Colonic mucosa (tissue), 4 donors: ENCODE data around the gene C1orf174. TPM values are rescaled to one million over a fixed set of nuclear protein-coding genes. Genes with fewer than 3 reads are reported as not detected.
"Not testable (repeated sequence)": the region's sequence is repeated elsewhere in the genome, so short reads cannot be mapped to it uniquely, and the experiment has no call there.

Experiments used
- DNase-seq: peaks from one replicate; pipeline ENCODE4 v3.0.0-alpha.2; 2020
- H3K27ac ChIP-seq: fragments of 200-600 bp; one replicate; pipeline ENCODE4 v1.8.0; 2021
- H3K27me3 ChIP-seq: fragments of 200-600 bp; one replicate; pipeline ENCODE4 v1.8.0; 2021
- H3K36me3 ChIP-seq: fragments of 200-600 bp; one replicate; pipeline ENCODE4 v1.8.0; 2021
- H3K4me1 ChIP-seq: fragments of 200-600 bp; one replicate; pipeline ENCODE4 v1.8.0; 2021; ENCODE audit warnings: mild to moderate bottlenecking
- H3K4me3 ChIP-seq: fragments of 200-600 bp; one replicate; pipeline ENCODE4 v1.8.0; 2021
- H3K9ac ChIP-seq, 2 donors: one replicate each; pipeline ENCODE4 v1.7.0; 2013; ENCODE audit warnings: control low read depth in 2 of 2, low read depth in 2 of 2, low read length in 2 of 2
- H3K9me3 ChIP-seq: fragments of 200-600 bp; one replicate; pipeline ENCODE4 v1.8.0; 2021
- intact Hi-C: fragments of 100-400 bp; cut with DNase I; formaldehyde crosslinking; loops from one replicate; pipeline ENCODE4 v1.14.1; 2022
- total RNA-seq, 2 donors: library from RNA; stranded (reverse); fragmentation: NEBNext Ultra II Directional in 1 of 2; extraction: Animal tissue kit (Norgen Biotek cat#: 25700) in 1 of 2; gene quantifications; one replicate each; pipeline ENCODE4 v1.2.1, GENCODE V29; 2021
- TF ChIP-seq, protein P1 (sequence below): fragments of 200-600 bp; IDR thresholded peaks from one replicate; pipeline ENCODE4 v1.8.0; 2022; ENCODE audit warnings: antibody characterized with exemption, mild to moderate bottlenecking
- donor health status: healthy.
- donor health status: DM: no; HTN: no; CAD: no.
- donor health status: DM: no; HTN: no; CAD: no.

C1orf174 gene
- total RNA-seq, 2 donors from 2014 or later, result 19.4 to 32.8 TPM

GRCh38 chr1:3919706-3920105 is 19.6 kb upstream of the C1orf174 start:
- no peaks in the 10 kb centered on the region for H3K4me1 ChIP-seq
- H3K27me3 ChIP-seq, result no peaks in the 10 kb centered on the region
- H3K9me3 ChIP-seq, result no peaks in the 10 kb centered on the region
- H3K9ac ChIP-seq, result no peak overlapping the region
- intact Hi-C loops, result no loop called here
- DNase-seq, result no peak
- H3K4me3 ChIP-seq, result no peak overlapping the region
- H3K27ac ChIP-seq, result no peak overlapping the region
- TF ChIP-seq, protein P1, sequence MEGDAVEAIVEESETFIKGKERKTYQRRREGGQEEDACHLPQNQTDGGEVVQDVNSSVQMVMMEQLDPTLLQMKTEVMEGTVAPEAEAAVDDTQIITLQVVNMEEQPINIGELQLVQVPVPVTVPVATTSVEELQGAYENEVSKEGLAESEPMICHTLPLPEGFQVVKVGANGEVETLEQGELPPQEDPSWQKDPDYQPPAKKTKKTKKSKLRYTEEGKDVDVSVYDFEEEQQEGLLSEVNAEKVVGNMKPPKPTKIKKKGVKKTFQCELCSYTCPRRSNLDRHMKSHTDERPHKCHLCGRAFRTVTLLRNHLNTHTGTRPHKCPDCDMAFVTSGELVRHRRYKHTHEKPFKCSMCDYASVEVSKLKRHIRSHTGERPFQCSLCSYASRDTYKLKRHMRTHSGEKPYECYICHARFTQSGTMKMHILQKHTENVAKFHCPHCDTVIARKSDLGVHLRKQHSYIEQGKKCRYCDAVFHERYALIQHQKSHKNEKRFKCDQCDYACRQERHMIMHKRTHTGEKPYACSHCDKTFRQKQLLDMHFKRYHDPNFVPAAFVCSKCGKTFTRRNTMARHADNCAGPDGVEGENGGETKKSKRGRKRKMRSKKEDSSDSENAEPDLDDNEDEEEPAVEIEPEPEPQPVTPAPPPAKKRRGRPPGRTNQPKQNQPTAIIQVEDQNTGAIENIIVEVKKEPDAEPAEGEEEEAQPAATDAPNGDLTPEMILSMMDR, result no peak
- no peaks in the 10 kb centered on the region for H3K36me3 ChIP-seq

DNA sequence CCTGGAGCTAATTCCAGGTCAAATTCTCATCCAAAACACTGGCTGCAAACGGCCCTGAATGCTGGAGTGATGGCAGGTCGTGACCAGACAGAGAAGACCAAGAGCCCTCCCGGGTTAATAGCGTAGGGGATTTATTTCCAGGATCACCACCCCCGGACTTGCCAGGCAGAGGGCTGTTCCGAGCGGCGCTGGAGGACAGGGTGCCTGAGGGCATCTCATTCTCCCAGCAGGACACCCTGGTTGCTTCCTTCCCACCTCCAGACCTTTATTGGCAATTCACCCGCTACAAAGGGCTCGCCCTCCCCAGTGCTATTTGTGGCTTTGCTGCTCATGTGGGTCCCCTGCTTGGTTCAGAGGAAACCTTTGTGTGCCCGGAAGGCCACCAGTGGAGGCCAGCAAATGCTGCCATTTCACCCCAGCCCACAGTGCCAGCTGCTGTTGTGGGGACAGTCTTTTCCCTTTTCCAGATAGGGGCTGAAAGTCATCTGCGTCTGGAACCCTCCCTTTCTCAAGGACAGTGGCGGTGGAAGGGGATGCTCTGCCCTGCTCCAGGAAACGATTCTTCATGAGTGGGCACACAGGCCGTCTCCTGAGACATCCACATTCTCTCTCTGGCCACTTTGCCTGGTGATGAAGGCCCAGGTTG is 19.0 kb upstream of the C1orf174 start:
- Histone ChIP-seq H3K9me3 (no peaks in the 10 kb centered on the region), H3K4me3 (no peak overlapping the region), H3K4me1 (no peaks in the 10 kb centered on the region), H3K27me3 (no peaks in the 10 kb centered on the region), H3K36me3 (no peaks in the 10 kb centered on the region), H3K27ac (no peak overlapping the region), H3K9ac (no peak overlapping the region)
- intact Hi-C loops, result no loop called here
- no peak for DNase-seq
- TF ChIP-seq, protein P1, result no peak

GRCh38 chr1:3918359-3918758 is 18.3 kb upstream of the C1orf174 start:
- H3K27me3 ChIP-seq, intact Hi-C loops, H3K27ac ChIP-seq, H3K4me3 ChIP-seq, H3K4me1 ChIP-seq, H3K9ac ChIP-seq, DNase-seq, H3K36me3 ChIP-seq, H3K9me3 ChIP-seq: not testable (repeated sequence)

- H3K9ac ChIP-seq, result no peak overlapping the region
- no peak for DNase-seq
- intact Hi-C loops, result no loop called here
- no peaks in the 10 kb centered on the region for H3K9me3 ChIP-seq
- no peaks in the 10 kb centered on the region for H3K27me3 ChIP-seq
- H3K36me3 ChIP-seq, result no peaks in the 10 kb centered on the region
- TF ChIP-seq, protein P1, result no peak
- H3K4me1 ChIP-seq, result no peaks in the 10 kb centered on the region
- H3K4me3 ChIP-seq, result no peak overlapping the region
- H3K27ac ChIP-seq, result no peak overlapping the region
Observed at GRCh38 chr1:3917761-3918160, 17.7 kb upstream of the C1orf174 start.

- TF ChIP-seq, protein P1, result no peak
- Histone ChIP-seq H3K9ac (no peak overlapping the region), H3K27me3 (no peaks in the 10 kb centered on the region), H3K27ac (no peak overlapping the region), H3K36me3 (no peaks in the 10 kb centered on the region), H3K4me3 (no peak overlapping the region), H3K4me1 (no peaks in the 10 kb centered on the region), H3K9me3 (no peaks in the 10 kb centered on the region)
- no peak for DNase-seq
- intact Hi-C loops, result no loop called here
Observed at GRCh38 chr1:3915551-3916121, 15.6 kb upstream of the C1orf174 start.

GRCh38 chr1:3914911-3915310 is 14.8 kb upstream of the C1orf174 start:
- H3K36me3 ChIP-seq, result no peaks in the 10 kb centered on the region

More at GRCh38 chr1:3914911-3915310, 14.8 kb upstream of the C1orf174 start:
- Histone ChIP-seq H3K4me3 (no peak overlapping the region), H3K9me3 (no peaks in the 10 kb centered on the region), H3K9ac (no peak overlapping the region), H3K27me3 (no peaks in the 10 kb centered on the region), H3K27ac (no peak overlapping the region), H3K4me1 (no peaks in the 10 kb centered on the region)
- intact Hi-C loops, result no loop called here
- TF ChIP-seq, protein P1, result no peak
- no peak for DNase-seq
